BJ (cell line): ENCODE measurements around the gene SYT5. TPM values are rescaled to one million over a fixed set of nuclear protein-coding genes. Genes with fewer than 3 reads are reported as not detected.
"Not testable (repeated sequence)": the region's sequence is repeated elsewhere in the genome, so short reads cannot be mapped to it uniquely, and the experiment has no call there.

Source experiments
- CTCF ChIA-PET: fragments of 350-600 bp; formaldehyde crosslinking; extraction: SDS; loops from one replicate; lab custom pipeline; 2021; ENCODE audit warnings: antibody characterized with exemption, inconsistent platforms; lab: Yijun Ruan, JAX
- POLR2A ChIA-PET: fragments of 300-600 bp; sonication (Branson Sonifier 250); formaldehyde crosslinking; extraction: SDS; loops from one replicate; lab custom pipeline; 2021; ENCODE audit warnings: antibody characterized with exemption; lab: Charles Lee
- DNase-seq: peaks from one replicate; pipeline ENCODE4 v3.0.0-alpha.2; 2011; ENCODE audit warnings: low read depth
- H3K27me3 ChIP-seq: 2 replicates; pipeline ENCODE4 v1.6.0; 2011; ENCODE audit warnings: low read length; ENCODE audit not compliant: control insufficient read depth, insufficient read depth
- H3K36me3 ChIP-seq: 2 replicates; pipeline ENCODE4 v1.5.1; 2011; ENCODE audit warnings: low read length; ENCODE audit not compliant: control insufficient read depth, insufficient read depth
- H3K4me3 ChIP-seq: 2 replicates; pipeline ENCODE4 v1.5.1; 2011; ENCODE audit warnings: low read depth, mild to moderate bottlenecking, control low read depth, low read length
- CTCF ChIP-seq: IDR thresholded peaks from 2 replicates; pipeline ENCODE4 v1.5.1; 2011; ENCODE audit warnings: low read depth, mild to moderate bottlenecking, control low read depth, inconsistent platforms, low read length, moderate library complexity; ENCODE audit not compliant: insufficient read depth
- polyA plus RNA-seq: library from polyadenylated mRNA; depleted of rRNA; stranded (reverse); fragments of >200 nt; gene quantifications from 2 replicates; pipeline ENCODE4 v1.2.3, GENCODE V29; 2011

SYT5 gene
- polyA plus RNA-seq, 1 experiment, result 0.47 TPM

GRCh38 chr19:55156202-55157063 lies 23.7 kb downstream of the SYT5 start:
- no peak for DNase-seq
- ChIA-PET POLR2A (no interaction called here), CTCF (no interaction called here)
- TF ChIP-seq CTCF, result no peak
- Histone ChIP-seq H3K27me3 (peaks cover 2% of the 10 kb centered on the region; the same call in 1 of the 2 replicates), H3K4me3 (no peak overlapping the region; the same call in 1 of the 2 replicates), H3K36me3 (no peaks in the 10 kb centered on the region)

- H3K27me3 ChIP-seq, H3K36me3 ChIP-seq, CTCF ChIA-PET, H3K4me3 ChIP-seq, DNase-seq, POLR2A ChIA-PET: not testable (repeated sequence)
Measured at GRCh38 chr19:55155784-55156183, 24.3 kb downstream of the SYT5 start.

GRCh38 chr19:55153652-55154264 lies 26.3 kb downstream of the SYT5 start:
- ChIA-PET POLR2A (no interaction called here), CTCF (interaction anchor here (0.8 kb wide), 1 partner anchor 264 kb away, joined by 3 read pairs; no protein-coding TSS in a partner anchor)
- no peak overlapping the region for H3K4me3 ChIP-seq
- no peak for DNase-seq
- no peak for TF ChIP-seq CTCF
- H3K27me3 ChIP-seq, result peaks cover 4% of the 10 kb centered on the region
- H3K36me3 ChIP-seq, result no peaks in the 10 kb centered on the region

GRCh38 chr19:55152017-55152416 lies 28.1 kb downstream of the SYT5 start:
- POLR2A ChIA-PET, result no interaction called here
- no peaks in the 10 kb centered on the region for H3K36me3 ChIP-seq
- DNase-seq, result no peak
- H3K4me3 ChIP-seq, result no peak overlapping the region
- CTCF ChIA-PET, result interaction anchor here (1.1 to 2.2 kb wide), 3 partner anchors 8 to 11 kb away, joined by 4 to 16 read pairs (median 12); no protein-coding TSS in a partner anchor
- TF ChIP-seq CTCF, result no peak
- peaks cover 4% of the 10 kb centered on the region for H3K27me3 ChIP-seq

- H3K27me3 ChIP-seq, result peaks cover 6% of the 10 kb centered on the region
- no peak within 1 kb of the TSS for H3K4me3 ChIP-seq
- DNase-seq, result no peak
- TF ChIP-seq CTCF, result no peak
- no peaks in the 10 kb centered on the region for H3K36me3 ChIP-seq
- POLR2A ChIA-PET, result no interaction called here
- CTCF ChIA-PET, result interaction anchor here (1.0 to 1.7 kb wide), 2 partner anchors 17 to 101 kb away, joined by 3 to 4 read pairs; partner anchors contain the start of gene DNAAF3
Measured at GRCh38 chr19:55149078-55150003, 30.7 kb downstream of the SYT5 start, which contains the start of gene TNNT1. TSS of gene TNNT1 (minus strand) at chr19:55149206. CDS start at chr19:55147157, 2,049 bp downstream.
